ENCODE data around the gene AASDH. TPM values are rescaled to one million over a fixed set of nuclear protein-coding genes. Genes with fewer than 3 reads are reported as not detected.

The AASDH gene
- total RNA-seq, 1 experiment from 2014 or later: 12.6 TPM

- Mint-ChIP-seq H3K27me3 (ENCODE audit: low read depth) (no peaks in the 10 kb centered on the region), H3K36me3 (peaks cover 9% of the 10 kb centered on the region; the same call in 1 of the 2 replicates), H3K4me1 (no peaks in the 10 kb centered on the region), H3K27ac (no peak overlapping the region), H3K4me3 (no peak overlapping the region), H3K9me3 (no peaks in the 10 kb centered on the region)
- ChIA-PET POLR2A (no interaction called here), CTCF (no interaction called here)
- ATAC-seq (peak; percentile 38), DNase-seq (ENCODE audit: low spot score) (no peak)
- TF ChIP-seq FOXP1 (CRISPR knock-in tag; IDR thresholded peaks at IDR 0.05; ENCODE audit: borderline replicate concordance) (no peak), ZNF263 (CRISPR knock-in tag; IDR thresholded peaks at IDR 0.05; ENCODE audit: low read depth) (peak; percentile 69; the same call in 1 of the 2 replicates)
Measured at GRCh38 chr4:56314207-56314915, 72.9 kb downstream of the AASDH start.

- TF ChIP-seq PREB (CRISPR knock-in tag; IDR thresholded peaks at IDR 0.05; ENCODE audit: borderline replicate concordance): no peak
- no peak for TF ChIP-seq MLX (CRISPR knock-in tag; IDR thresholded peaks at IDR 0.05)
- TF ChIP-seq NFYB (CRISPR knock-in tag; conservative IDR thresholded peaks at IDR 0.05; ENCODE audit: low read depth): no peak
- no peak for TF ChIP-seq AFF4 (CRISPR knock-in tag; IDR thresholded peaks at IDR 0.05; ENCODE audit: borderline replicate concordance)
- no peak for TF ChIP-seq SMAD4 (CRISPR knock-in tag; IDR thresholded peaks at IDR 0.05)
- TF ChIP-seq OVOL2 (CRISPR knock-in tag; IDR thresholded peaks at IDR 0.05; ENCODE audit: borderline replicate concordance): no peak
- no peak for TF ChIP-seq FOXK1 (CRISPR knock-in tag; IDR thresholded peaks at IDR 0.05)
- TF ChIP-seq SP1 (CRISPR knock-in tag; conservative IDR thresholded peaks at IDR 0.05): no peak
- TF ChIP-seq ZNF138 (CRISPR knock-in tag; conservative IDR thresholded peaks at IDR 0.05): no peak
- no peak for TF ChIP-seq TEAD4 (CRISPR knock-in tag; IDR thresholded peaks at IDR 0.05)
- no peak for TF ChIP-seq ATF3 (CRISPR knock-in tag; conservative IDR thresholded peaks at IDR 0.05)
- TF ChIP-seq ZNF219 (CRISPR knock-in tag; IDR thresholded peaks at IDR 0.05; ENCODE audit: borderline replicate concordance): no peak
- ATAC-seq (no peak), DNase-seq (ENCODE audit: low spot score) (no peak)
- Mint-ChIP-seq H3K4me3 (no peak overlapping the region), H3K27ac (no peak overlapping the region), H3K36me3 (peaks cover 12% of the 10 kb centered on the region), H3K27me3 (ENCODE audit: low read depth) (no peaks in the 10 kb centered on the region), H3K9me3 (no peaks in the 10 kb centered on the region), H3K4me1 (no peaks in the 10 kb centered on the region)
- ChIA-PET CTCF (no interaction called here), POLR2A (no interaction called here)
Measured at GRCh38 chr4:56313132-56313531, 74.2 kb downstream of the AASDH start.

- Mint-ChIP-seq H3K27me3 (ENCODE audit: low read depth) (no peaks in the 10 kb centered on the region), H3K36me3 (peaks cover 14% of the 10 kb centered on the region), H3K27ac (no peak overlapping the region), H3K4me1 (no peaks in the 10 kb centered on the region), H3K9me3 (no peaks in the 10 kb centered on the region), H3K4me3 (no peak overlapping the region)
- ATAC-seq: no peak
- CTCF ChIA-PET: interaction anchor here (1.6 kb wide), 1 partner anchor 363 kb away, joined by 4 read pairs; the partner anchor contains the start of gene CEP135
- POLR2A ChIA-PET: no interaction called here
- no peak for TF ChIP-seq ZNF232 (CRISPR knock-in tag; IDR thresholded peaks at IDR 0.05)
- DNase-seq (ENCODE audit: low spot score): no peak
Measured at GRCh38 chr4:56311299-56311975, 75.9 kb downstream of the AASDH start.
